ENCODE measurements around the gene STN1.

GRCh38 chr10:103849880-103850571 lies 68.0 kb downstream of the STN1 start:
- no peak for TF ChIP-seq CTCF (IDR thresholded peaks at IDR 0.05)
- no peak for TF ChIP-seq POLR2AphosphoS5 (IDR thresholded peaks at IDR 0.05)
- no peak for TF ChIP-seq POLR2A (IDR thresholded peaks at IDR 0.05)
